ENCODE measurements around the gene TRAPPC3. TPM values are rescaled to one million over a fixed set of nuclear protein-coding genes. Genes with fewer than 3 reads are reported as not detected.

TRAPPC3 gene
- total RNA-seq, 1 experiment from 2014 or later = 52.7 TPM

- no peaks in the 10 kb centered on the region for H3K27me3 Mint-ChIP-seq (ENCODE audit: low read depth)
- Histone ChIP-seq H2BK120ac (ENCODE audit: low read depth, low read length, poor library complexity, severe bottlenecking) (no peak overlapping the region), H2BK15ac (ENCODE audit: low read depth, low read length) (no peak overlapping the region), H3K18ac (ENCODE audit: insufficient read length, low read depth, low read length) (no peak overlapping the region), H3K79me2 (ENCODE audit: insufficient read depth, low read length) (no peaks in the 10 kb centered on the region), H3K9ac (ENCODE audit: extremely low read depth, insufficient read length, low read length) (no peak overlapping the region), H2AFZ (ENCODE audit: low read length) (no peak overlapping the region), H3K79me1 (ENCODE audit: insufficient read depth, low read depth, low read length, poor library complexity, severe bottlenecking) (no peaks in the 10 kb centered on the region), H3K4me1 (ENCODE audit: insufficient read depth, low read length) (no peaks in the 10 kb centered on the region), H4K20me1 (ENCODE audit: control insufficient read depth, insufficient read depth, insufficient read length) (no peaks in the 10 kb centered on the region), H3K4ac (ENCODE audit: low read depth, low read length) (no peak overlapping the region), H2AK5ac (ENCODE audit: insufficient read length, low read length) (no peak overlapping the region), H3K27me3 (ENCODE audit: insufficient read depth, low read length) (no peaks in the 10 kb centered on the region), H2BK20ac (ENCODE audit: low read depth, low read length, poor library complexity, severe bottlenecking) (no peak overlapping the region), H3K14ac (ENCODE audit: insufficient read depth, low read length) (no peak overlapping the region), H3K4me2 (ENCODE audit: insufficient read depth, insufficient read length, low read length) (no peak overlapping the region), H4K8ac (replicated peaks; ENCODE audit: insufficient read length, low read depth, low read length) (no peak overlapping the region), H3K27ac (ENCODE audit: insufficient read length, low read depth, low read length) (no peak overlapping the region), H3T11ph (ENCODE audit: low read length) (no peak overlapping the region), H3K23me2 (ENCODE audit: insufficient read length, low read depth, low read length, poor library complexity, severe bottlenecking) (no peaks in the 10 kb centered on the region), H4K5ac (ENCODE audit: insufficient read length, low read depth, low read length) (no peak overlapping the region), H3K9me3 (ENCODE audit: control insufficient read depth, low read depth, low read length) (no peaks in the 10 kb centered on the region), H3K23ac (ENCODE audit: insufficient read length, low read depth, low read length) (no peak overlapping the region), H3K56ac (ENCODE audit: insufficient read length, low read depth, low read length) (no peak overlapping the region), H2BK5ac (ENCODE audit: insufficient read length, low read length) (no peak overlapping the region), H2BK12ac (ENCODE audit: insufficient read length, low read depth, low read length) (no peak overlapping the region), H4K91ac (ENCODE audit: insufficient read length, low read depth, low read length) (no peak overlapping the region)
- no CpG with 5 or more reads among the region's 33 CpGs for WGBS (ENCODE audit: extremely low coverage, insufficient read length, low lambda C conversion rate)
- peaks cover 6 to 24% (median 17%) of the 10 kb centered on the region in 3 experiments; a peak in 5 of 7 replicates for H3K36me3 Mint-ChIP-seq (ENCODE audit: insufficient read depth in 1 of 3, low read depth in 3 of 3)
- H3K4me3 Mint-ChIP-seq = no peak overlapping the region
- TF ChIP-seq CTCF (conservative IDR thresholded peaks at IDR 0.05) = no peak
- no peaks in the 10 kb centered on the region for H3K9me3 Mint-ChIP-seq
- peaks cover 16 to 19% of the 10 kb centered on the region in 2 experiments for H3K4me1 Mint-ChIP-seq
- DNase-seq = no peak
- H3K27ac Mint-ChIP-seq = peak overlapping the region in 2 of 3 experiments; percentile 70 to 85; a peak in 2 of 7 replicates
These were observed 51.3 kb downstream of the TRAPPC3 start for GRCh38 chr1:36097693-36098585.
